Measurements from ENCODE around the gene COPA.
"Not testable (repeated sequence)": the region's sequence is repeated elsewhere in the genome, so short reads cannot be mapped to it uniquely, and the experiment has no call there.

The COPA gene

GRCh38 chr1:160342953-160343869 lies at the start of gene COPA, which contains the start of gene NCSTN:
COPA (minus strand) TSS chr1:160343250; CDS start chr1:160343170, 80 bp downstream.
NCSTN (plus strand) TSS chr1:160343383; CDS start chr1:160343397, 14 bp downstream.
- DNase-seq: peak; percentile 97

GRCh38 chr1:160388406-160388805 lies 45.4 kb upstream of the COPA start:
- DNase-seq: not testable (repeated sequence)

- not testable (repeated sequence) for DNase-seq
Measured at GRCh38 chr1:160384812-160385211, 41.8 kb upstream of the COPA start.

- DNase-seq: no peak
Measured at GRCh38 chr1:160377585-160378206, 34.6 kb upstream of the COPA start.

- peak; percentile 81 for DNase-seq
Measured at GRCh38 chr1:160376525-160377131, 33.6 kb upstream of the COPA start.

- DNase-seq: no peak
Measured at GRCh38 chr1:160375788-160376524, 32.9 kb upstream of the COPA start.

- DNase-seq: peak; percentile 35
Measured at GRCh38 chr1:160374306-160375110, 31.5 kb upstream of the COPA start.

- no peak for DNase-seq
Measured at GRCh38 chr1:160373696-160374095, 30.6 kb upstream of the COPA start.

- DNase-seq: no peak
Measured at GRCh38 chr1:160371756-160372155, 28.7 kb upstream of the COPA start.

- DNase-seq: no peak
Measured at GRCh38 chr1:160371346-160371631, 28.2 kb upstream of the COPA start.

GRCh38 chr1:160370561-160371345 lies 27.7 kb upstream of the COPA start:
- no peak for DNase-seq

GRCh38 chr1:160369087-160369486 lies 26.0 kb upstream of the COPA start:
- DNase-seq: no peak

GRCh38 chr1:160367934-160368923 lies 25.2 kb upstream of the COPA start:
- DNase-seq: no peak

GRCh38 chr1:160367516-160367900 lies 24.5 kb upstream of the COPA start:
- no peak for DNase-seq

- no peak for DNase-seq
Measured at GRCh38 chr1:160366731-160367515, 23.9 kb upstream of the COPA start, which contains the start of gene NHLH1. NHLH1 (plus strand) TSS chr1:160367071; CDS start chr1:160370732, 3,661 bp downstream.

- no peak for DNase-seq
Measured at GRCh38 chr1:160365325-160365724, 22.3 kb upstream of the COPA start.

- no peak for DNase-seq
Measured at GRCh38 chr1:160363951-160364735, 21.1 kb upstream of the COPA start.

GRCh38 chr1:160363010-160363409 lies 20.0 kb upstream of the COPA start:
- no peak for DNase-seq

Data from DMS53 (cell line).